ENCODE results near the gene OXER1. TPM values are rescaled to one million over a fixed set of nuclear protein-coding genes. Genes with fewer than 3 reads are reported as not detected.

OXER1 gene
- total RNA-seq, 1 donor from 2014 or later: 29.7 TPM

DNA sequence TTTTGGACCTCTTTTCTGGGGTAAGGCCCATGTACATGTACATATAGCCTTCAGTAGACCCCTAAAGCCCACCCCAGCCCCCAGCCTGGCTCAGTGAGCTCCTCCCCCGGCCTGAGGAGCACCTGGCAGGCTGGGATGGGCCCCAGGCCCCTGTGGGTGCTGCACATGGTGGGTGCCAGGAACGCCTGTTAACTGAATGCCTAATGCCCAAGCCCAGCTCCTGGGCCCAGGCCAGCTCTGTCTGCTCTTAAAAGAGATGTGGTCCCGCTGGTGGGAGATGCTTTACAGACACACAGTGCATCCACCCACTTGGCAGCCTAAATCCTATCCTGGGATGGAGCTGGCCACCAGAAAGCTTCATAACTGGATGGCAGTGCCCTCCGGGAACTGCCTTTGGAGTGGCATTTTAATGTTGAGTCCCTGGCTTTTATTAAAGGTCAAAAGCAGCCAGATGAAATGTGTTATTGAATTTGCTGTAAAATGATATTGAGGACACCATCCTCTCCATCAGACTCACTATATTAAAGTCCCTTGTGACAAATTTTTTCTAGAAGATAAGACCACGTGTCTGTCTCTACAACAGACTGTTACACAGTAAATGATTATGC is 7.7 kb upstream of the OXER1 start:
- DNase-seq (ENCODE audit: low spot score): no peak
- no peak for ATAC-seq

DNA sequence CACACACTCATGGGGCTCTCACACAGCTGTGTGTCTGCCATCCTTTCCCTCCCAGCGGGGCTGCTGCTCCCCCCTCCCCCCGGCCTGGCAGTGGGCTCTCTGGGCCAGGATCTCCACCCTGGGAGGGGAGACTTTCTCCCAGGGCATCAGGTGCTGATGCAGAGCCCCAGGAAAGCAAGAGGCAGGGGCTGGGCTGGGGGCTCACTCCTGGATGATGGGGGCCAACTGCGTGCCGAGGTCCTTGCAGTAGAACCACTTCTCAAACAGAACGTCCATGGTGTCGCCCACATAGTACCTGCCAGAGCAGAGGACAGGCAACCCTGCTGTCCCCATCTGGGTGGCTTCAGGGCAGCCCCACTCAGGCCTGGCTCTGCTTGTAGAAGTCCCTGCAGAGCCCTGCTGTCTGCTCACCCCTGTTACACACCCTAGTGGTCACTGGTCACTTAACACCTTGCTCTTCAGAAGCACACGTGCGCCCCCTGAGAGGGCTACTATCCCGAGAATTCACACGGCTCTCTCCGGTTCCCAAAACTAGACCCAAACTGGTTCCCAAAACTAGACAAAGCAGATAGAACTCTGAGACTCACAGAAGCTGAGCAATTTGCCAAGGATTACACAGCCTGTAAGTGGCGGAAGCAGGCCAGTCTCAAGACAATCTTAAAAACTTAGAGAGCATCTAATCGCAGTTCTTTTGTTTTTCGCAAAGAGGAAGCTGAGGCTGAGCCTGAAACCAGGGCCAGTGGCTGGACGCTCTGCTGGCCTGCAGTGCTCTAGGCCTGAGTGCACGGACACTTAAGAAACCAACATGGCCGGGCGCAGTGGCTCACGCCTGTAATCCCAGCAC is 6.6 kb upstream of the OXER1 start:
- DNase-seq (ENCODE audit: low spot score) (no peak), ATAC-seq (peak; percentile 28)

DNA sequence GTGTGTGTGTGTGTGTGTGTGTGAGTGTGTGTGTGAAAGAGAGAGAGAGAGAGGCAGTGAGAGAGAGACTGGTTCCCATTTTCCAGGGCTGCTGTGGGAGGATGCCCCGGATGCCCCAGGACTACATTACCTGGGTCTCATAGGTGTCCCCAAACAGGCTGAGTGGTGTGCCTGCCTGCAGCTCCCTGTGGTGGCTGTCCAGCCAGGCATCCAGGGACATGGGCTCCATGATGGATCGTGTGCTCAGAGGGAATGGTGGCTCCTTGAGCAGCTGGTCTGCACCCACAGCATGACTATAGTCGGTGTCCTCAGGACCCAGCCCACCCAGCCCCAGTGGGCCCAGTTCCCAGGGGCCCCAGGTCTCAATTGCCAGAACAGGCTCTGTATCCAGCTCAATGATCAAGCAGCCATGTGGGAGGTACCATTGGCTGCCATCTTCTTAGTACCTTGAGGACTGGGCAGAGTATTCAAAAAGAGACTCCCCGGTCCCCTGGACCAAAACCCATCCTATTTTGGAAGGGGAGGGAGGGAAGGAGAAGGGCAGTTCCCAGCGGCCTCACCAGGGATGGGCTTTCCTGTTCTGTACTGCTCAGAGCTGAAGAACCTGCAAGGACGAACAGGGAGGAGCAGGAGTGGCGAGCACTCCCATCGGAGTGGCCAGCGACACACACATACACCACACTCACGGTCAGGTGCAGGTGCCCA is 5.8 kb upstream of the OXER1 start:
- no peak for DNase-seq (ENCODE audit: low spot score)
- ATAC-seq: no peak

DNA sequence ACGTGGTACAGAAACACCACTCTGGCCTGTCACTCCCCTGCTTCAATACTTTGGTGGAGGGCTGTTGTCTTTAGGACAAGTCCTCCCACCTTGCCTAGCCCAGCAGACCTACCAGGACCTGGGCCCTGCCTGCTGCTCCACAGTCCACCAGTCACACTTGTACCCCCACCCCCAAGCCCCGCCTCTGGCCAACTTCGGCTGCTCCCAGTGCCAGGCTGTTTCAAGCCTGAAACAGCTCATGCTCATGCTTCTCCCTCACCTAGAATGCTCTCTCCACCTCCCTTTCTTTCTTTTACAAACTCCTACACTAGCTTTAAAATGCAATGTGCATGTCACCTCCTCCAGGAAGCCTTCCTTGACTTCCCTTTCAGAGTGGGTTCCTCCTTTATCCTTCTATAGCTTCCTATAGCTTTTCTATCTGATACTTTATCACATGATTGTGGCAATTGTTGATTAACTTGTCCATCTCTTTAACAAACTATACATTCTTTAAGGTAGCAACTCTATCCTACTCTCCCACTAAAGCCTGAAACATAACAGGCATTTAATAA is 4.8 kb upstream of the OXER1 start:
- DNase-seq (ENCODE audit: low spot score) (no peak), ATAC-seq (no peak)

DNA sequence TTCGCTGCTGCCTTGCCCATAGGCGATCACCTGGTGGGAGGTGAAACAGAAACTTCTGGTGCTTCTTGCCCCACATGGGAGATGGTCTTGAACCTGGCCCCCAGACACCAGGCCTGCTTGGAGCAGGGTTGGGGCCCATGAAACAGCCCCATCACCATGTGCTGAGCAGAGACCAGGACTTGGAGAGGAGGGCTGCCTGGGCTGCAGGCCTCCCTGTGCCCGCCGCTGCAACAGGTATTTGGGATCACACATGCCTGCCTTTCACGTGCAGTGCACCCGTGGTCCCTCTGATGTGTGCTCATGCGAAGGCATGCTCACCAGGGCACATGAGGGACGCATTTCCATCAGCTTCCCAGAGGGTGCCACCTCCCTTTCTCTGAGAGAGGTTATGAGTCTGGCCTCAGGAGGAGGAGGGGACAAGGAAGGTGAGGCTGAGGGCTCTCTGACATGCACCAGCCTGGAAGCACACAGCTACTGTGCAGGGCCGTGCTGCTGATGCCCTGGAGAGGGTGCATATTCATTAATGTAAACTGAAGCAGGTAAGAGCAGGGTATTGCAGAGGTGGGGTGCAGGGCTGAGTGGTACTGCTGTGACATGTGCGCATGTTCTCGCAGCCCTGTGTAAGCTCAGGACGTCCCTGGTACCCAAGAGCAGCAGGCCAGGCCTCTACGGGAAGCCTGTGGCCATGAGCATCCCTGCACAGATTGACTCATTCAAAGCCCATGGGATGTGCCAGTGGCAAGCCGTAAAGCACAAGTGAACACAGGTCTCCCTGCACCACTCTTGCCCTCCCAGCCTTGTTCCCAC is 4.2 kb upstream of the OXER1 start:
- ATAC-seq (no peak), DNase-seq (ENCODE audit: low spot score) (no peak)

DNA sequence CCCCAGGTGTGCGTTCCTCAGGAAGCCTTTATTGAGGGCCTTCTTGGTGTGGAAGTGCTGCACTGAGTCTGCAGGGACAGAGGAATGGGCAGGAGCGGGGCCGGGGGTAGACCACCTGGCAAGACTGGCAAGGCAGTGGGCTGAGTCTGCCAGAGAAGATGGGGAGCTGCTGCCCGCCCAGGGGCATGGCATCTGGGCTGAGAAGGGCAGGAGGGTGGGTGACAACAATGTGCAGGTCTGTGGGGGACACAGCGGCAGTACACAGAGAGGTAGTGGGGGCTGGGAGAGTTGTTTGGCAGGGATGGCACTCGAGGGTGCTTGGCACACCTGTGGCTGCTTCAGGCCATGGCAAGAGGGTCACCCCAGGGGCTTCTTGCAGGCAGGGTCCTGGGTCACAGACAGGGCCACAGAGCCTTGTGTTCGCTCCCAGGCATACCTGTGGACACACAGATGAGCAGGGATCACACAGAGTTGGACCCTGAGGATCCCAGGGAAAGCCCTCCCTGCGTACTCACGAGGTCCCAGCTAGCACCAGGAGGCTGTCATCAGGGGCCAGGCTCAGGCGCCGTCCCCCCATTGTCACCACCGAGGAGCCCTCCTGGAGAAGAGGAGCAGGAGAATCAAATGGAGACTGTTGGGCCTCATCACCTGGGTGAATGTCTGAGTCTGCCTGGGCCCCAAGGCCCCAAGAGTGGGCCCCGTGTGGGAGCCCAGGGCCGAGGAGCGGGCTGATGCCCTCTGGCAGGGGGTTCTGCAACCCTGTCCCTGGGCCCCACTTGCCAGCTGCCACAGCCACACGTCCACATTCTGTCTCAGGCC is 3.4 kb upstream of the OXER1 start:
- no peak for DNase-seq (ENCODE audit: low spot score)
- ATAC-seq: no peak

DNA sequence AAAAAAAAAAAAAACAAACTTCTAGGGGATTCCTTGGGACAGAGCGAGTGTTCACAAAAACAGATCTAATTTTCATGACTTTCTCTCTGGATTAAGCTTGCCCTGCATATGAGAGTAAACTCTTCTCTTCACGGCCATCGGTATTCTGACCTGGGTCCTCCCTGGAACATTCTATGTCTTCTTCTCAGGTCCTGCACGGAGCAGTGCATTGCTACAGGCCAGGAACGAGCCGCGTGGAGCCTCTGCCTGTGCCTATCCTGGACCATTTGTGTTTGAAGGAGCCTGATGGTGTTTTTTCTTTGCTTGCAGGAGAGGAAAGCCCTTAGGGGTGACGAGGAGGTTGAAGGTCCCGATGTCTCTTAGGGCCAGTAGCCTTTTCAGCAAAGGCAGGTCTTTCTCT is 1.8 kb upstream of the OXER1 start:
- ATAC-seq: no peak
- no peak for DNase-seq (ENCODE audit: low spot score)

DNA sequence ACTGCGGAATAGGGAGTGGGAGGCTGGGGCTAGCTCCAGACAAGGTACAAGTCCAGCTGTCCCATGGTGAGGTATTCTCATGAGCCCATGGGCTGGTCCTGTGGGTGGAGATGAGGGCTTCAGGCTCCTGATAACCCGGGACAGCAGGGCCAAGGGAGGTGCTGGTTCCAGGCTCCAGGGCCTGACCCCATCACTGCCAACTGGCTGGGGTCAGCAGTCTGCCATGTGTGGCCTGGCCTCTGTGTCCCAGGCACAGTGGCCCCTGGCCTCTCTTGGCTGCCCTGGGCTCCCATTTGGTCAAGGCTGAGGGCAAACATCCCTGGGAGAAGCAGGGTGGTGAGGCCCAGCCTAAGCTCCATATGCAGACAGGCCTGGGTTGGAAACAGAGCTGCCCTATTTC is 966 bp upstream of the OXER1 start:
- peak; percentile 59 for DNase-seq (ENCODE audit: low spot score)
- ATAC-seq: peak; percentile 35

DNA sequence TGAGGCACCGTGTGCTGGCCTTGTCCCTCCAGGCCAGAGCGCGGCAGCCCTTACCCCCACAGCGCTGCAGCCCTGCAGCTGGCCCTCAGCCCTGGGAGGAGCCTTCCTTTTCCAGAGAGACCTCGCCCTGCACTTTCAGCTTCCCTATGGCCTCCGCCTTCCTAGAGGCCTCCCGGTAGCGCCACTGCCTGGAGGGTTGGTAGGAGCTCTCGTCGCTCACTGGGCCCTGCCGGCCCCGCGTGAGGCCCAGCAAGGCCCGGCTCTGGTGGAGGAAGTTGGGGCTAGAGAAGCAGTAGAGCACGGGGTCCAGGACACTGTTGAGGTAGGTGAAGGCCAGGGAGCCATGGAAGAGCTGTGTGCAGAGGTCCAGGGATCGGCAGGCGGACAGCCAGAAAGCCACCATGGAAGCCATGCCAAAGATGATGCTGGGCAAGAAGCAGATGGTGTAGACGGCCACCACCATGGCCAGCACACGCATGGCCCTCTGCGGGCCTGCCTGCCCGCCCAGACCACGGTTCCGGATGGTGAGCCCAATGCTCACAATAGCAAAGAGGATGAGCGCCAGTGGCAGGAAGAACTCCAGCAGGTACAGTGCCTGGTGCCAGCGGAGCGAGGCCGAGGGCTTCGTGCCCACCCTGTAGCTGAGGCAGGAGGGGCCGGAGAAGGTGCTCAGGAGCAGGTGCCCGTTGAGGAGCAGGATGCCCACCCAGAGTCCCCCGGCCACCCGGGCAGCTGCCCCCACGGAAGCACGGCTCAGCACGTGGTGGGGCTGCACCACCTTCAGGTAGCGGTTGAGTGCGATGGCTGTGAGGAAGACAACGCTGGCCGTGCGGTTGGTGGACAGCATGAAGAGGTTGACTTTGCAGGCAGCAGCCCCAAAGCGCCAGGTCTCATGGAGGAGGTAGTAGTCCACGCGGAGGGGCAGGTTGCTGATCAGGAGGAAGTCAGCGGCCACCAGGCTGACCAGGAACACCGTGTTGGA is 821 bp downstream of the OXER1 start:
- peak; percentile 15 for ATAC-seq

DNA sequence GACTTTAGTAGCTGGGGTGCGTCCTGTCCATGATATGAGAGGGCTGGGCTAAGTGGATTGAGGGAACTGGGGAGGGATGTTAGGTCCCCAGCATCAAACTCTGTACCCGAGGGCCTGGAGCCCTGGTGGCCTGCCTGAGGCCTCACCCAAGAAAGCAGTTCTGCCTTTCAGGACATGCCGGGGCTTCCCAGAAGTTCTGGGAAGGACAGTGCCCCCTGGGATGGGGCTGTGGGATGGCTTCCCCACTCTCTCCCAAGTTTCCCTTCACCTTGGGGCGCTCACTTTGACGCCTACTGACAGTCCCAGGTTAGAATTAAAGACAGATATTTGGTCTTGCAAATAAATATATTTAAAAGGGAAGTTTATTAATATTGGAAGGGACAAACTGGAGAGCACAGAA is 1.8 kb downstream of the OXER1 start:
- ATAC-seq (no peak), DNase-seq (ENCODE audit: low spot score) (no peak)

More for the DNA sequence above, 821 bp downstream of the OXER1 start:
- DNase-seq (ENCODE audit: low spot score): peak; percentile 54

DNA sequence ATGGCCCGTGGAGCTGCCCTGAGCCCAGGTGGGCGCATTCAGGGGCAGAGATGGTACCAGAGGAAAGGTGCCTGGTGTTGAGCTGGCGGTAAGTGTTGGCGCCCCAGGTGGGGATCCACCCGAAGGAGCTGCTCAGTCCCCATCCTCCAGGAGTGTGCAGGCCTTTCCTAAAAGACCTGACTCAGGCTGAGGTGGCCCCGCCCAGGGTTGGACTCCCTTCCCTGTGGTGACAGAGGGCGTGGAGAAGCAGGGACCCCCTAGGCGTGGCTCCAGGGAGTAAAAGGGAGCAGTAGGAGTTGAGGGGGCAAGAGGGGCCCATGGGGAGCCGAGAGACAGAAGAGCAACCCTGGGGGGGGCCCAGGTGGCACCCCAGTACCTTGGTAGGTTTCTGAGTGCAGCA is 2.4 kb downstream of the OXER1 start:
- DNase-seq (ENCODE audit: low spot score) (peak; percentile 49), ATAC-seq (no peak)

DNA sequence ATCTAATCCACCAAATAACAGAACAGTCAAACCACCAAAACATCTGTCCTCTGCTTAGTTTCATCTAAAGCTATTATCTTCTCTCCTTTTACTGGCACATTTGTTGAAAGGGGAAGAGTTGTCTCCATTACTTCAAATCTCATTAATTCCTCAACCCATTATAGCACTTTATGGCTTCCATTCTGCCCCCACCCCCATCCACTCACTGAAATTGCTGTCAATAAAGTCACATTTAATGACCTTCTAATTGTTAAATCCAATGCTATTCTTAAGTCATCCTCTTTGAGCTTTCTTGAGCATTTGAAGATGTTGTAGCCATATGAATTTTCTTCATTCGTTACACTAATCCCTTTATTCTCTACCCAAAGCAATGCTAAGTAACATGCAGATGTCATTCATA is 5.2 kb downstream of the OXER1 start:
- ATAC-seq: no peak
- DNase-seq (ENCODE audit: low spot score): no peak

DNA sequence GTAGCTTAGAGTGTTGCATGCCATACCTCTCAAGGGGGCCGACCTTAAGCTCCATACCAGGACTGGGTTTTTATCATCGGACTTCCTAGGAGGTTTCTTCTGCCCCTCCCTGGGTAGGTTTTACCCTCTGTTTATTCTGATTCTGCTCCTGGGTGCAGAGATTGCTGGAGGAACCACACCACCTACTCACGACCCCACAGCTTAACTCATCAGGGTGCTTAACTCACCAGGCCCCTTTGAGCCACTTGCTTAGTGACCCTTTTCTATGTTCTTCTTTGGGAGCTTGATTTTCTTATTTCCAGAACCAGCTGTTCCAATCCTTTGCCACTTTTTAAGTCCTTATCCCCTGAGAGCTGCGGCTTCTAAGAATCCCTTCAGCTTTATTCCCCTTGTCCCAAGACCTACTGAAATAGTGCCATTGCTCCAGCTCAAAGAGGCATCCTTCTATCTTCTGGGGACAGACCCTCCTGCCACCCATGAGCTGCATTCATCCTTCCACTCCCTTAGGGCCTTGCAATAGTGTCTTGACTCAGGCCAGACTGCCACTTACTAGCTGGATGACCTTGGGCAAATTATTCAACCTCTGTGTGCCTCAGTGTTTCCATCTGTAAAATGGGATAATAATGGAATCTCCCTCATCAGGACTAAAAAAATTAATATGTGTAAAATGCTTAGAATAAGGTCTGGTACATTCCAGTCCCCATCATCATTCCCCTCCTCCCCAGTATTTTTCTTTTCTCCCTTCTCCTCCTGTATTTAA is 5.8 kb downstream of the OXER1 start:
- no peak for ATAC-seq
- DNase-seq (ENCODE audit: low spot score): no peak

DNA sequence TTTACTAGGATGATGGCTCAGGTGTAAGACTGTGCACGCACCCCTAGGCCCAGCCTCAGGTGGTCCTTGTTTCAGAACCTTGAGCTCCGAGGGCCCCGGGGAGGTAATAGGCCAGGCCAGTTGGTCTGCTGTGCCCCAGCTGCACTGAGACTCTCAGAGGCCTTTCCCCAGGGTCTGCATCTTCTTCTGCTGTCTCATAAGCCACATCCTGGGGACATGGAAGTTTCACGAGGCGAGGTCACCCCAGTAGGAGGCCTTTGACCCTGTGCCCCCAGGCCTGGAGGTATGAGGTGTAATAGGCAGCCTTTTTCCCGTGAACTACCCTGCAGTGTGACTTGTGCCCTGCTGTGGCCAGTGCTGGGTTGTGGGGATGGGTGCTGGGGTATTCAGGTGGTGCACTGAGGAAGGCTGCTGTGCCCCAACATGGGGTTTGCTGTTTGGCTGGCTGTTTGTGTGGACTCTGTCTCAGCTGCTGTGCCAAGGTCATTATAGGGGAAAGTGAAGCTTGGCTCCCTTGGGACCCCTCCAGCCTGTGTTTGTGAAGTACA is 6.9 kb downstream of the OXER1 start:
- DNase-seq (ENCODE audit: low spot score) (no peak), ATAC-seq (no peak)

DNA sequence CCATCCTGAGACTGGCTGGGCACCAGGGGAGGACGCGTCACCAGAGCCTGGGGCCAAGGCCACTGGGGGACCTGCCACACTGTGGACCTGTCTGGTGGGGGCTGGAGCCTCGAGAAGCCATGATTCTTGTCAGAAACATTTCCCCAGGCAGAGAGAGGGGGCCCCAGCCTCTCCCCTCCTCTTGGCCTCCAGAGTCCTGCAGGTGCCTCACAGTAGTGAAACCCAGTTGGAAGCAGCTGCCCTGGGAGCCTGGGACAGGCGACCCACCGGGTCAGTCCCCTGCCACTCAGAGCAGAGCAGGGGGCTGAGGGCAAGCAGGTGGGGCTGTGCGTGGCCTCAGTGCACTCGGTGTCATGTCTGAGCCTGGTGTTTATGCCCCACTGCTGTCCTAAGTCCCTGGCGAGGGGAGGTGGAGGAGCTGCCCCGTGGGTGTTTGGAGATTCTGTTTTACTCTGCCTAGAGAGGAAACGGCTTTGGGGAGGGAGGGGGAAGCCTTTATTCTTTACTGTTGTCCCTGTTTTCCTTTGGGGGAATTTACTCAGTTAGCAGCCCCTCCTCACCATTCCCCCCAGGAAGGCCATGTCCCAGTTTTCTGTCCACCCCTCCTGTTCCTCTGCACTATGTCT is 7.7 kb downstream of the OXER1 start:
- ATAC-seq: no peak
- no peak for DNase-seq (ENCODE audit: low spot score)

DNA sequence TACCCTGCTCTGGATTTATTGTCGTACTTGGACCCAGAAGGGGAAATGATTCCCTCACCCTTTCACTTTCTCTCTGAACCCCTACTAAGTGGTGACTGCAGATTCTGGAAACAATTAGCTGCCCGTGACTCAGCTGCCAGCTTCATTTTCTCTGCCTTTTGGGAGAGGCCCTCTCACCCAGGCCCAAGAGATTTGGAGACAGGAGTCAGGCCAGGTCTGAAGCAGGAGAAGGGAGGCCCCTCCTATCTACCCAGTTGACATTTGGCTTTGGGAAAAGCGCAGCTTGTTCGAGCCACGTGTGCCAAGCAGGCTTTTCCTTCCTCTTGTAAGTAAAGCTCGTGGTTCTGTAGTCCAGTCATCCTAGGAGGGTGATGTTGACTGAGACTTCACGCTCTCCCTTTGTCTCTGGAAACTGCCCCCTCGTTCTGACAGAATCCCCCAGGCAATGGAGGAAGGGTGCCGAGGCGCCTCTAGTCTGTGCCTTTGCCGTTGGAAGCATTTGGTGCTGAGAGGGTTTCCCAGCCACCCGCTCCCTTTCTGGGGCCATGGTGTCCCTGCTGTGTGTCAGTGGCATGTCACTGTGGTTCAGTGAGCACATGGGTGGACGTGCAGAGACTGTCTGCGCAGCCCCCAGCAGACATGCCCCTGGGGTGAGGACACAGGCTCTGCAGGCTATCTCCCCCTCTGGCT is 8.6 kb downstream of the OXER1 start:
- no peak for DNase-seq (ENCODE audit: low spot score)
- ATAC-seq: no peak

DNA sequence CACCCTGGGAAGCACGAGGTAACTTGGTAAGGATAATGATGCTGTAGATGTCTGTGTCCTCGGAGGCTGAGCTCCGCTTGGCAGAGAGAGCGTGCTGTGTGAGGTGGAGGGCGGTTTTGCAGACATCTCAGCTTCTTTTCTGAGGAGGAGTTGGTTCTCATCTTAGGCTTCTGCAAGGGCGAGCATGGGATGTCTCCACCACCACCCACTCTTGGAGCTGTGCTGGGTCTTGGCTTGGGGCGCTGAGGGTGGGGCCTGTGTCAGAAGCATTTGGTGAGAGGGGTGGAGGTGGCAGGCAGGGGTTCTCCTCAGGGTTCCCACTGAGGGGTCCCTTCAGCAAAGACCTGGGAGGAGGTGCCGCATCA is 9.2 kb downstream of the OXER1 start:
- ATAC-seq: no peak
- no peak for DNase-seq (ENCODE audit: low spot score)

All from left lobe of liver (tissue), 2 donors.